Measurements from ENCODE around the gene HRG.

The HRG gene

GRCh38 chr3:186627852-186628414 lies 37.9 kb upstream of the HRG start:
- Histone ChIP-seq H3K79me1 (replicated peaks; ENCODE audit: low read length, poor library complexity, severe bottlenecking) (no peaks in the 10 kb centered on the region), H3K9ac (ENCODE audit: low read length) (no peak overlapping the region), H2AFZ (ENCODE audit: low read depth, low read length) (no peak overlapping the region), H3K27ac (ENCODE audit: low read length, poor library complexity, severe bottlenecking) (no peak overlapping the region), H4K8ac (ENCODE audit: low read length) (no peak overlapping the region), H2BK15ac (ENCODE audit: low read depth, poor library complexity, severe bottlenecking) (no peak overlapping the region), H3K4me2 (ENCODE audit: low read length, poor library complexity, severe bottlenecking) (no peak overlapping the region), H3K36me3 (ENCODE audit: control insufficient read depth in 1 of 2, insufficient read depth in 2 of 2, low read depth in 1 of 2, low read length in 2 of 2) (no peaks in the 10 kb centered on the region), H2BK12ac (ENCODE audit: low read length in 2 of 2) (no peak overlapping the region), H2AK5ac (ENCODE audit: low read length, severe bottlenecking) (no peak overlapping the region), H2BK120ac (ENCODE audit: low read depth, low read length) (no peak overlapping the region), H3K4me1 (ENCODE audit: control insufficient read depth, insufficient read depth, low read depth, low read length) (no peaks in the 10 kb centered on the region), H2BK5ac (ENCODE audit: low read depth, low read length, poor library complexity, severe bottlenecking) (no peak overlapping the region), H3K4me3 (ENCODE audit: insufficient read depth in 1 of 2, low read depth in 1 of 2, low read length in 2 of 2) (no peak overlapping the region), H3K27me3 (ENCODE audit: control insufficient read depth in 1 of 2, insufficient read depth in 1 of 2, low read length in 2 of 2) (peaks cover 27 to 31% of the 10 kb centered on the region in 2 experiments), H3K18ac (ENCODE audit: low read depth in 1 of 2, low read length in 2 of 2) (no peak overlapping the region), H3K14ac (ENCODE audit: low read length in 2 of 2) (no peak overlapping the region), H3K23ac (ENCODE audit: low read length in 2 of 2) (no peak overlapping the region), H3K9me3 (ENCODE audit: control insufficient read depth, low read length) (no peaks in the 10 kb centered on the region), H3K4ac (ENCODE audit: low read depth in 1 of 2, low read length in 2 of 2) (no peak overlapping the region), H4K91ac (ENCODE audit: low read length) (no peak overlapping the region)
- WGBS: 91% methylated on average over 5 of the region's 7 CpGs
- DNase-seq: no peak

DNA sequence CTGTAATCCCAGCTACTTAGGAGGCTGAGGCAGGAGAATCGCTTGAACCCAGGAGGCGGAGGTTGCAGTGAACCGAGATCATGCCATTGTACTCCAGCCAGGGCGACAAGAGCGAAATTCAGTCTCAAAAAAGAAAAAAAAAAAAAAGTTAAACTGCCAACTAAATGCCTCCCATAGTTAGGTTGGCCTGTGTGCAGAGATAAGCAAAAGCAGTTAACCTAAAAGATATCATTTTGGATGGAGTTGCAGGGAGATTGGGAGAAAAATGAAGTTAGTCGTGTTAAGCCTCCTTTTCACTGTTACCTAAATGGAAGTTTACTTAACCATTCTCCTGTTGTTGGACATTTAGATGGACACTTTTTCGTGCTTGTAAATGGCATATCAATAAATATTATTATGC lies 37.1 kb upstream of the HRG start:
- H3K23ac ChIP-seq (ENCODE audit: low read length in 2 of 2): no peak overlapping the region

GRCh38 chr3:186630950-186631641 lies 34.7 kb upstream of the HRG start:
- H2AK5ac ChIP-seq (ENCODE audit: low read length, severe bottlenecking): no peak overlapping the region

More for the DNA sequence above, 37.1 kb upstream of the HRG start:
- Histone ChIP-seq H3K4me3 (ENCODE audit: insufficient read depth in 1 of 2, low read depth in 1 of 2, low read length in 2 of 2) (no peak overlapping the region), H3K9me3 (ENCODE audit: control insufficient read depth, low read length) (no peaks in the 10 kb centered on the region), H3K18ac (ENCODE audit: low read depth in 1 of 2, low read length in 2 of 2) (no peak overlapping the region), H4K8ac (ENCODE audit: low read length) (no peak overlapping the region), H3K4me1 (ENCODE audit: control insufficient read depth, insufficient read depth, low read depth, low read length) (no peaks in the 10 kb centered on the region), H3K27ac (ENCODE audit: low read length, poor library complexity, severe bottlenecking) (no peak overlapping the region), H3K4me2 (ENCODE audit: low read length, poor library complexity, severe bottlenecking) (no peak overlapping the region), H3K79me1 (replicated peaks; ENCODE audit: low read length, poor library complexity, severe bottlenecking) (no peaks in the 10 kb centered on the region), H3K9ac (ENCODE audit: low read length) (no peak overlapping the region), H2BK5ac (ENCODE audit: low read depth, low read length, poor library complexity, severe bottlenecking) (no peak overlapping the region), H3K14ac (ENCODE audit: low read length in 2 of 2) (no peak overlapping the region), H2AK5ac (ENCODE audit: low read length, severe bottlenecking) (no peak overlapping the region), H2BK120ac (ENCODE audit: low read depth, low read length) (no peak overlapping the region), H4K91ac (ENCODE audit: low read length) (no peak overlapping the region), H3K27me3 (ENCODE audit: control insufficient read depth in 1 of 2, insufficient read depth in 1 of 2, low read length in 2 of 2) (peaks cover 26 to 27% of the 10 kb centered on the region in 2 experiments), H2AFZ (ENCODE audit: low read depth, low read length) (no peak overlapping the region), H2BK12ac (ENCODE audit: low read length in 2 of 2) (no peak overlapping the region), H3K36me3 (ENCODE audit: control insufficient read depth in 1 of 2, insufficient read depth in 2 of 2, low read depth in 1 of 2, low read length in 2 of 2) (no peaks in the 10 kb centered on the region), H3K4ac (ENCODE audit: low read depth in 1 of 2, low read length in 2 of 2) (no peak overlapping the region), H2BK15ac (ENCODE audit: low read depth, poor library complexity, severe bottlenecking) (no peak overlapping the region)
- no peak for DNase-seq
- WGBS: 90% methylated on average over 4 of the region's 7 CpGs

DNA sequence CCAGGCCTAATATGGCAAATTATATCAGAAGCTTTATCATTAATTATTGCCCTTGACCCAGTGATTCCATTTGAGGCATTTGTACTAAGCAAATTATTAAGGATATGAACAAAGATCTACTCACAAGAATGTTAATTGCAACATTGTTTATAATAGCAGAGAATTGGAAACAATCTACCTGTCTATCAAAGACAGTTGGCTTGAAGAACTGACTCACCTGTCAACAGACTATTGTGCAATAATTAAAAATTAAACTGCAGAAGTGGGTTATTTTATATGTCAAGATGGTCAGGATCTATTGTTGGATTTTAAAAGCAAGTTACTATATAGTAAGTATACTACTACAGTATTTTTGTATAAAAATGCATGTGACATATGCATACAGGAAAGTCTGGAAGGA lies 32.3 kb upstream of the HRG start:
- Histone ChIP-seq H3K4me1 (ENCODE audit: control insufficient read depth, insufficient read depth, low read depth, low read length) (no peaks in the 10 kb centered on the region), H3K4ac (ENCODE audit: low read depth in 1 of 2, low read length in 2 of 2) (no peak overlapping the region), H3K79me1 (replicated peaks; ENCODE audit: low read length, poor library complexity, severe bottlenecking) (no peaks in the 10 kb centered on the region), H3K27ac (ENCODE audit: low read length, poor library complexity, severe bottlenecking) (no peak overlapping the region), H3K4me3 (ENCODE audit: insufficient read depth in 1 of 2, low read depth in 1 of 2, low read length in 2 of 2) (no peak overlapping the region), H2AK5ac (ENCODE audit: low read length, severe bottlenecking) (no peak overlapping the region), H2BK12ac (ENCODE audit: low read length in 2 of 2) (no peak overlapping the region), H2BK15ac (ENCODE audit: low read depth, poor library complexity, severe bottlenecking) (no peak overlapping the region), H2AFZ (ENCODE audit: low read depth, low read length) (no peak overlapping the region), H4K8ac (ENCODE audit: low read length) (no peak overlapping the region), H2BK5ac (ENCODE audit: low read depth, low read length, poor library complexity, severe bottlenecking) (no peak overlapping the region), H4K91ac (ENCODE audit: low read length) (no peak overlapping the region), H3K27me3 (ENCODE audit: control insufficient read depth in 1 of 2, insufficient read depth in 1 of 2, low read length in 2 of 2) (peaks cover 25 to 41% of the 10 kb centered on the region in 2 experiments), H3K4me2 (ENCODE audit: low read length, poor library complexity, severe bottlenecking) (no peak overlapping the region), H3K9me3 (ENCODE audit: control insufficient read depth, low read length) (no peaks in the 10 kb centered on the region), H2BK120ac (ENCODE audit: low read depth, low read length) (no peak overlapping the region), H3K36me3 (ENCODE audit: control insufficient read depth in 1 of 2, insufficient read depth in 2 of 2, low read depth in 1 of 2, low read length in 2 of 2) (no peaks in the 10 kb centered on the region), H3K23ac (ENCODE audit: low read length in 2 of 2) (no peak overlapping the region), H3K18ac (ENCODE audit: low read depth in 1 of 2, low read length in 2 of 2) (no peak overlapping the region), H3K9ac (ENCODE audit: low read length) (no peak overlapping the region), H3K14ac (ENCODE audit: low read length in 2 of 2) (no peak overlapping the region)
- DNase-seq: no peak

More at GRCh38 chr3:186630950-186631641, 34.7 kb upstream of the HRG start:
- no peak overlapping the region for H2BK12ac ChIP-seq (ENCODE audit: low read length in 2 of 2)
- H3K9ac ChIP-seq (ENCODE audit: low read length): no peak overlapping the region
- no peak overlapping the region for H3K23ac ChIP-seq (ENCODE audit: low read length in 2 of 2)
- WGBS: 82% methylated on average over 6 of the region's 6 CpGs
- H3K36me3 ChIP-seq (ENCODE audit: control insufficient read depth in 1 of 2, insufficient read depth in 2 of 2, low read depth in 1 of 2, low read length in 2 of 2): no peaks in the 10 kb centered on the region
- H3K4me2 ChIP-seq (ENCODE audit: low read length, poor library complexity, severe bottlenecking): no peak overlapping the region
- no peak overlapping the region for H2BK5ac ChIP-seq (ENCODE audit: low read depth, low read length, poor library complexity, severe bottlenecking)
- no peak overlapping the region for H2BK120ac ChIP-seq (ENCODE audit: low read depth, low read length)
- H2BK15ac ChIP-seq (ENCODE audit: low read depth, poor library complexity, severe bottlenecking): no peak overlapping the region
- no peaks in the 10 kb centered on the region for H3K79me1 ChIP-seq (replicated peaks; ENCODE audit: low read length, poor library complexity, severe bottlenecking)
- no peak overlapping the region for H3K4ac ChIP-seq (ENCODE audit: low read depth in 1 of 2, low read length in 2 of 2)
- no peak overlapping the region for H3K14ac ChIP-seq (ENCODE audit: low read length in 2 of 2)
- DNase-seq: no peak
- H3K27me3 ChIP-seq (ENCODE audit: control insufficient read depth in 1 of 2, insufficient read depth in 1 of 2, low read length in 2 of 2): peaks cover 30 to 34% of the 10 kb centered on the region in 2 experiments
- H3K18ac ChIP-seq (ENCODE audit: low read depth in 1 of 2, low read length in 2 of 2): no peak overlapping the region
- no peak overlapping the region for H4K8ac ChIP-seq (ENCODE audit: low read length)
- no peak overlapping the region for H4K91ac ChIP-seq (ENCODE audit: low read length)
- no peak overlapping the region for H3K4me3 ChIP-seq (ENCODE audit: insufficient read depth in 1 of 2, low read depth in 1 of 2, low read length in 2 of 2)
- no peak overlapping the region for H2AFZ ChIP-seq (ENCODE audit: low read depth, low read length)
- no peak overlapping the region for H3K27ac ChIP-seq (ENCODE audit: low read length, poor library complexity, severe bottlenecking)
- no peaks in the 10 kb centered on the region for H3K9me3 ChIP-seq (ENCODE audit: control insufficient read depth, low read length)
- no peaks in the 10 kb centered on the region for H3K4me1 ChIP-seq (ENCODE audit: control insufficient read depth, insufficient read depth, low read depth, low read length)
